Measurements from ENCODE around the gene LRP8.

GRCh38 chr1:53285546-53285945 is 42.3 kb downstream of the LRP8 start:
- TF ChIP-seq, protein P1, sequence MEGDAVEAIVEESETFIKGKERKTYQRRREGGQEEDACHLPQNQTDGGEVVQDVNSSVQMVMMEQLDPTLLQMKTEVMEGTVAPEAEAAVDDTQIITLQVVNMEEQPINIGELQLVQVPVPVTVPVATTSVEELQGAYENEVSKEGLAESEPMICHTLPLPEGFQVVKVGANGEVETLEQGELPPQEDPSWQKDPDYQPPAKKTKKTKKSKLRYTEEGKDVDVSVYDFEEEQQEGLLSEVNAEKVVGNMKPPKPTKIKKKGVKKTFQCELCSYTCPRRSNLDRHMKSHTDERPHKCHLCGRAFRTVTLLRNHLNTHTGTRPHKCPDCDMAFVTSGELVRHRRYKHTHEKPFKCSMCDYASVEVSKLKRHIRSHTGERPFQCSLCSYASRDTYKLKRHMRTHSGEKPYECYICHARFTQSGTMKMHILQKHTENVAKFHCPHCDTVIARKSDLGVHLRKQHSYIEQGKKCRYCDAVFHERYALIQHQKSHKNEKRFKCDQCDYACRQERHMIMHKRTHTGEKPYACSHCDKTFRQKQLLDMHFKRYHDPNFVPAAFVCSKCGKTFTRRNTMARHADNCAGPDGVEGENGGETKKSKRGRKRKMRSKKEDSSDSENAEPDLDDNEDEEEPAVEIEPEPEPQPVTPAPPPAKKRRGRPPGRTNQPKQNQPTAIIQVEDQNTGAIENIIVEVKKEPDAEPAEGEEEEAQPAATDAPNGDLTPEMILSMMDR (optimal IDR thresholded peaks at IDR 0.05 in 1 of 3, IDR thresholded peaks at IDR 0.05 in 1 of 3, conservative IDR thresholded peaks at IDR 0.05 in 1 of 3; ENCODE audit: extremely low read depth in 1 of 3, insufficient read depth in 2 of 3, low read length in 3 of 3), result no peak
- TF ChIP-seq EZH2 (IDR thresholded peaks at IDR 0.05; ENCODE audit: low read length), result no peak
